ENCODE measurements around the gene LCE2D. TPM values are rescaled to one million over a fixed set of nuclear protein-coding genes. Genes with fewer than 3 reads are reported as not detected.

LCE2D gene
- total RNA-seq, 1 donor from 2014 or later: not detected

DNA sequence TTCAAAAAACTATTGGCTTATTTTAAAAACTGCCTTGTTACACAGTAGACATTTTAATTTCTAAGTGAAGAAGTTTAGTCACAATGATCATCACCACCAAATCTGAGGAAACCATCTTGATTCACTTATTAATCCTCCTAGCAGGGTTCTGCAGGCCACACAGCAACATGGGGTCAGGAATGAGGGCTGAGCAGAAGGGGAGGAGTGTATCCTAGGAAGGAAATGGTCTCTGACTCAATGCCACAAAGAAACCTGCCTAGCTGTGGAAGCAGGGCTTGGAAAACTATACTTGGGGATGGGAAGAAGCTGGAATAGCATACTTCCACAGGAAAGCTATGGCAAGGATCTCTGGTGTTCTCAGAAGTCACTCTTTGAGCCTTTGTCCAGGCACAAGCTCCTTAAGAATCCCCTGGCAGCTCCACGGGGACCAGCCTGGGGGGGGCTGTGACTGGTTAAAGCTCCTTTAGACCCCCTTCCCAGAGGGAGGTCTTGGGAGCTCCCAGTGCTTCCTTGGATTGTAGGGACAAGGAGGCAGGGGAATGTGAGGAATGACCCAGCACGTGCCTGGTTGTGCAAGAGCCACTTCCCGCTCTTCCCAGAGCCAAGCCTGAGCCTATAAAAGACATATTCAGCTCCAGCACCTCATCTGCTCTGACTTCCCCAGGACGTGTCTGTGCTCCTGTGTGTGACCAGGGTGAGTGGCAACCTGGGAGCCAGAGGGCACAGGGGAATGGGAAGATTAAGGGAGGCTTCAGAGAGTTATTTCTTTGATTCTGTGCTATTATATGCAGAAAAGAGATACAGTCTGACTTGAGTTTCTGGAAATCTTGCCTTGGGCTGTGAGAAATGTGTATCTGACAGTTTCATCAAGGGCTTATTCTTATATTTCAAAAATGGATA lies 34.8 kb downstream of the LCE2D start, which contains the start of gene LCE2A:
TSS of gene LCE2A (plus strand) at position 645 of the 900 bp plus-strand sequence. CDS start 557 bp downstream, outside the sequence.
- DNase-seq (ENCODE audit: low read depth, low spot score): no peak

DNA sequence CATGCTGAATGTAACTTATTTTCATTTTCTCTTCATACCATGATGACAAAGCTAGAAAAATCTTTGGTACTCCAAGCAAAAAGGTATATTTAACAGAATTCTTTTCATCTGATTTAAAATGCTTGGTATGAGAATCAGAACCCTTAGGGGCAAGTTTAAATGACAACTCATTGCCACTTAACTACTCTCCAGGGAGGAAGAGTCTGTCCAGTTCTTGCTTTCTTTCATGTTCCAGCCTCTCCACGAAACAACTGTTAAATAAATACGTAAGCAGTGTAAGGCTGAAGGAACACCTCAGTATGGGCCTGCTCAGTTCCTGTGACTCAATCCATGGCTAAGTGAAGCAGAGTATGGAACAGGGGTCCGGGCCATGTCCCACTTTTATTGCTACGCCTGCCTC lies 36.6 kb downstream of the LCE2D start:
- DNase-seq (ENCODE audit: low read depth, low spot score): no peak

DNA sequence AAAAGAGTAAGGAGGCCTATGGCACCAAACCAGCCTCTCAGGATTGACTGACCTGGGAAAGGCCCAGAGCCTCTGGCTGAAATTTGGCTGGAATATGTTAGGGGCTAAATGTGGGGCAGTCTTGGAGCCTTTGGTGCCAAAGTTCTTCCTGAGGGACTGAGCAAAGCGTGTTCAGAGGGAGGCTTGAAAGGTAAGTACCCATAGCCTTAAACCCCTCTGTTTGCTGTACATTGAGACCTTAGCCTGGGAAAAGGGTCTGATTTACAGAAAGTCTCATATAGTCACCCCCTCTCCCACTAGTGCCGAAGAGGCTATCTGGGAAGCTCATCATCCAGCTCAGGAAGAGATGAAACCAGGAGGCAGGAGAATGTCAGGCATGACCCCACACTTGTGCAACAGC lies 44.7 kb downstream of the LCE2D start, which contains the start of gene LCE4A:
TSS of gene LCE4A (plus strand) at position 301 of the 400 bp plus-strand sequence. CDS start 916 bp downstream, outside the sequence.
- no peak for DNase-seq (ENCODE audit: low read depth, low spot score)

Other genes starting within 250 kb of the LCE2D start
- not detected in 2 replicates for gene CRNN, start 249.1 kb upstream of the LCE2D start, total RNA-seq
- gene LCE5A, start 152.6 kb upstream of the LCE2D start, total RNA-seq: not detected in 2 replicates
- not detected in 2 replicates for gene CRCT1, start 148.9 kb upstream of the LCE2D start, total RNA-seq
- not detected in 2 replicates for gene LCE3E, start 96.6 kb upstream of the LCE2D start, total RNA-seq
- not detected in 2 replicates for gene LCE3D, start 82.9 kb upstream of the LCE2D start, total RNA-seq
- not detected in 2 replicates for gene LCE3C, start 63.1 kb upstream of the LCE2D start, total RNA-seq
- gene LCE3B, start 49.6 kb upstream of the LCE2D start, total RNA-seq: not detected in 2 replicates
- not detected in 2 replicates for gene LCE3A, start 40.3 kb upstream of the LCE2D start, total RNA-seq
- gene LCE2C, start 11.9 kb downstream of the LCE2D start, total RNA-seq: not detected in 2 replicates
- gene LCE2B, start 22.7 kb downstream of the LCE2D start, total RNA-seq: not detected in 2 replicates
- gene LCE2A, start 35.0 kb downstream of the LCE2D start, total RNA-seq: not detected in 2 replicates
- gene LCE4A, start 44.8 kb downstream of the LCE2D start, total RNA-seq: not detected in 2 replicates
- gene KPRP, start 94.6 kb downstream of the LCE2D start, total RNA-seq: not detected in 2 replicates
- not detected in 2 replicates for gene LCE1F, start 111.8 kb downstream of the LCE2D start, total RNA-seq
- gene LCE1E, start 122.9 kb downstream of the LCE2D start, total RNA-seq: not detected in 2 replicates
- not detected in 2 replicates for gene LCE1D, start 133.3 kb downstream of the LCE2D start, total RNA-seq
- gene LCE1C, start 143.3 kb downstream of the LCE2D start, total RNA-seq: not detected in 2 replicates
- not detected in 2 replicates for gene LCE1B, start 148.6 kb downstream of the LCE2D start, total RNA-seq
- gene LCE1A, start 164.1 kb downstream of the LCE2D start, total RNA-seq: not detected in 2 replicates
- gene LCE6A, start 179.5 kb downstream of the LCE2D start, total RNA-seq: not detected in 2 replicates
- gene LCE7A, start 196.6 kb downstream of the LCE2D start, total RNA-seq: not detected in 2 replicates
- not detected in 2 replicates for gene SMCP, start 214.9 kb downstream of the LCE2D start, total RNA-seq
- under 0.01 TPM in 1 of 2 replicates, not detected in the other for gene IVL, start 245.2 kb downstream of the LCE2D start, total RNA-seq